Transverse colon (tissue), 4 donors: Measurements from ENCODE around the gene STAC3. TPM values are rescaled to one million over a fixed set of nuclear protein-coding genes. Genes with fewer than 3 reads are reported as not detected.

Source experiments
- DNase-seq: peaks from one replicate; pipeline ENCODE4 v3.0.0-alpha.2; 2019
- H3K27ac ChIP-seq, 4 donors: fragments of 200-600 bp; sonication (generic); 2 replicates each; pipeline ENCODE4 v1.5.1; 2016 to 2018; ENCODE audit warnings: inconsistent platforms in 4 of 4
- H3K27me3 ChIP-seq: fragments of 200-600 bp; sonication (generic); 2 replicates; pipeline ENCODE4 v1.5.1; 2017; ENCODE audit warnings: inconsistent platforms
- H3K36me3 ChIP-seq, 4 donors: fragments of 200-600 bp; sonication (generic); 2 replicates each; pipeline ENCODE4 v1.5.1; 2017 to 2019; ENCODE audit warnings: inconsistent platforms in 4 of 4
- H3K4me1 ChIP-seq, 4 donors: fragments of 200-600 bp; sonication (generic); 2 replicates each; pipeline ENCODE4 v1.5.1; 2017 to 2020; ENCODE audit warnings: inconsistent platforms in 4 of 4
- H3K4me3 ChIP-seq, 4 donors: fragments of 200-600 bp; sonication (generic); 1 replicate in 1 of 4; 2 replicates in 3 of 4; pipeline versions ENCODE4 v1.5.1 to v1.6.1; 2017 to 2019; ENCODE audit warnings: inconsistent platforms in 4 of 4
- H3K9me3 ChIP-seq, 2 donors: fragments of 200-600 bp; sonication (generic); 2 replicates each; pipeline ENCODE4 v1.5.1; 2017 to 2019; ENCODE audit warnings: inconsistent platforms in 2 of 2
- EP300 ChIP-seq: sonication (generic); formaldehyde crosslinking; IDR thresholded peaks from one replicate; pipeline ENCODE4 v1.6.1; 2017; ENCODE audit warnings: antibody characterized with exemption, low read depth
- POLR2A ChIP-seq: fragments of 450-650 bp; IDR thresholded peaks from one replicate; pipeline ENCODE4 v1.6.1; 2016; ENCODE audit warnings: antibody characterized with exemption, mild to moderate bottlenecking, moderate library complexity
- POLR2AphosphoS5 ChIP-seq, 3 donors: sonication (generic); formaldehyde crosslinking; IDR thresholded peaks; one replicate each; pipeline ENCODE4 v1.6.1; 2016; ENCODE audit warnings: antibody characterized with exemption in 3 of 3
- WGBS, 2 donors: methylation state at CpG; one replicate each; pipeline ENCODE4 v1.1.5; 2018; ENCODE audit warnings: low coverage in 1 of 2; 5-methylcytosine and 5-hydroxymethylcytosine counted together
- in situ Hi-C, 4 donors: fragments of 200-750 bp; cut with MboI; loops; one replicate each; pipeline versions ENCODE4 v1.15.0 to v1.15.1; 2017; ENCODE audit warnings: low sequenced_read_pairs in 3 of 4, low pct_ligation_motif_present in 1 of 4, low pct_unique_long_range_greater_than_20kb in 1 of 4
- intact Hi-C: fragments of 100-400 bp; cut with DNase I; formaldehyde crosslinking; loops from one replicate; pipeline ENCODE4 v1.15.1; 2023; ENCODE audit warnings: low total_unique reads
- total RNA-seq, 4 donors: library from RNA; depleted of rRNA; stranded (reverse); fragments of >200 nt; gene quantifications; one replicate each; pipeline ENCODE4 v1.1.0, GENCODE V29; 2016
- TF ChIP-seq, protein P1 (sequence below), 5 experiments: fragments of 200-600 bp in 3 of 5; fragments of 450-650 bp in 2 of 5; sonication (generic) in 3 of 5; IDR thresholded peaks; 1 replicate in 2 of 5; 2 replicates in 3 of 5; pipeline ENCODE4 v1.5.1; 2016 to 2017; ENCODE audit warnings: antibody characterized with exemption in 5 of 5, inconsistent platforms in 3 of 5, mild to moderate bottlenecking in 2 of 5, moderate library complexity in 1 of 5

The STAC3 gene
- total RNA-seq, 4 donors from 2014 or later, result 1.8 to 3.3 (median 1.9) TPM

DNA sequence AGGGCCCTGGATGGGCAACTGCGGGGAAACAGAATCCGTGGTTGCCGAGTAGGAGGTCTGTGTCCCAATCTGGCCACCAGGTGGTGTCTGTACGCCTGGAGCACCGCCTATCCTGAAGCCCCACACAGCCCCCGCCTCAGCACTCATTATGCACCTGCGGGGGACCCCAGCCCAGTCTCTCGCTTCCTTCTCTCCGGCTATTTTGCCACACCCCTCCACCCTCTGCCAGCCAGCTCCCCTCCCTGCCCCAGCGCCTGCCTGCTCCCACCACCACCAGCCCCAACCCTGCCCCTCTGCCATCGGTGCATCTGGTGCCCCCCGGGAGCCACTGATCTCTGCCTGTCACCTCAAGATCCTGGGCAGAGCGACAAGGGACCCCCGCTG, 36.6 kb downstream of the STAC3 start:
- Histone ChIP-seq H3K4me1 (peaks cover 16 to 27% (median 18%) of the 10 kb centered on the region in 4 donors), H3K4me3 (no peak overlapping the region), H3K27ac (no peak overlapping the region), H3K9me3 (no peaks in the 10 kb centered on the region), H3K36me3 (no peaks in the 10 kb centered on the region), H3K27me3 (peaks cover 49% of the 10 kb centered on the region)
- 0% methylated on average over 14 of the region's 14 CpGs; no CpG with 5 or more reads in 1 of the 2 donors for WGBS, 2 donors
- intact Hi-C loops (no loop called here), in situ Hi-C loops (no loop called here)
- TF ChIP-seq POLR2AphosphoS5 (IDR thresholded peaks at IDR 0.05) (peak in 1 of 3 donors; percentile 11), POLR2A (no peak), EP300 (no peak)
- TF ChIP-seq, protein P1, sequence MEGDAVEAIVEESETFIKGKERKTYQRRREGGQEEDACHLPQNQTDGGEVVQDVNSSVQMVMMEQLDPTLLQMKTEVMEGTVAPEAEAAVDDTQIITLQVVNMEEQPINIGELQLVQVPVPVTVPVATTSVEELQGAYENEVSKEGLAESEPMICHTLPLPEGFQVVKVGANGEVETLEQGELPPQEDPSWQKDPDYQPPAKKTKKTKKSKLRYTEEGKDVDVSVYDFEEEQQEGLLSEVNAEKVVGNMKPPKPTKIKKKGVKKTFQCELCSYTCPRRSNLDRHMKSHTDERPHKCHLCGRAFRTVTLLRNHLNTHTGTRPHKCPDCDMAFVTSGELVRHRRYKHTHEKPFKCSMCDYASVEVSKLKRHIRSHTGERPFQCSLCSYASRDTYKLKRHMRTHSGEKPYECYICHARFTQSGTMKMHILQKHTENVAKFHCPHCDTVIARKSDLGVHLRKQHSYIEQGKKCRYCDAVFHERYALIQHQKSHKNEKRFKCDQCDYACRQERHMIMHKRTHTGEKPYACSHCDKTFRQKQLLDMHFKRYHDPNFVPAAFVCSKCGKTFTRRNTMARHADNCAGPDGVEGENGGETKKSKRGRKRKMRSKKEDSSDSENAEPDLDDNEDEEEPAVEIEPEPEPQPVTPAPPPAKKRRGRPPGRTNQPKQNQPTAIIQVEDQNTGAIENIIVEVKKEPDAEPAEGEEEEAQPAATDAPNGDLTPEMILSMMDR (IDR thresholded peaks at IDR 0.05), result peak; percentile 71 to 78 (median 77)
- DNase-seq, result peak; percentile 70

DNA sequence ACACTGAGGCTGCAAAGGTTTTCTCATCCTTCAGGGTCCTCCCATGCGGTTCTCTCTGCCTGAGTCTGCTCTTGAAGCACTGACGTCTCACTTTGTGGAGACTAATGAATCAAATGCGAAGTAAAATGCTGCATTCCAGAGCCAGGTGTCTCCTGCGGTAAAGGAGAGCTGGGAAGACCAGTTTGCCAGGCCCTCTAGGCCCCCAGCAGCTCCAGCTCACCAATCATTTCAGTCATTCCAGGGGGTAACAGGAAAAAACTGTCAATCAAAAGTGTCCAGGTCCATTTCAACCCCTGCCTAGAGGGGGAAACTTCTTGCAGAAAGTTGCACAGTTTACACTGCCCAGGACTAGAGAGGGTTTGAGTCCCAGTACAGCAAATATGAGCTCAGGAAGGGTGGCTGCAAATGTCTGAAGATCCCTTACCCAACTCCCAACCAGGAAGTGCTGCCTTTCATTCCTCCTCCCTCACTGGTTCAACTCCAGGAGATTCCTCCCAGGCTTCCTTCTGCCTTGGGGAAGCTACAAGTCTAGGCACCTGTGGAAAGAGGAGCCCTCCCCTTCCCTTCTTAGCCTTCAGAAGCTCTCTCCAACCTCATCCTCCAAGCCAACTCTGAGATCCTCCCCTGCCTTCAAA, 37.1 kb downstream of the STAC3 start:
- intact Hi-C loops, result loop anchor here (1.0 kb wide), 1 partner anchor 25 kb away; no protein-coding TSS in a partner anchor
- DNase-seq, result no peak
- Histone ChIP-seq H3K9me3 (no peaks in the 10 kb centered on the region), H3K4me1 (peaks cover 16 to 27% (median 18%) of the 10 kb centered on the region in 4 donors), H3K4me3 (no peak overlapping the region), H3K27me3 (peaks cover 44% of the 10 kb centered on the region), H3K27ac (no peak overlapping the region), H3K36me3 (no peaks in the 10 kb centered on the region)
- in situ Hi-C loops, result no loop called here
- 63% methylated on average over 4 of the region's 4 CpGs; no CpG with 5 or more reads in 1 of the 2 donors for WGBS, 2 donors
- no peak for TF ChIP-seq POLR2A

DNA sequence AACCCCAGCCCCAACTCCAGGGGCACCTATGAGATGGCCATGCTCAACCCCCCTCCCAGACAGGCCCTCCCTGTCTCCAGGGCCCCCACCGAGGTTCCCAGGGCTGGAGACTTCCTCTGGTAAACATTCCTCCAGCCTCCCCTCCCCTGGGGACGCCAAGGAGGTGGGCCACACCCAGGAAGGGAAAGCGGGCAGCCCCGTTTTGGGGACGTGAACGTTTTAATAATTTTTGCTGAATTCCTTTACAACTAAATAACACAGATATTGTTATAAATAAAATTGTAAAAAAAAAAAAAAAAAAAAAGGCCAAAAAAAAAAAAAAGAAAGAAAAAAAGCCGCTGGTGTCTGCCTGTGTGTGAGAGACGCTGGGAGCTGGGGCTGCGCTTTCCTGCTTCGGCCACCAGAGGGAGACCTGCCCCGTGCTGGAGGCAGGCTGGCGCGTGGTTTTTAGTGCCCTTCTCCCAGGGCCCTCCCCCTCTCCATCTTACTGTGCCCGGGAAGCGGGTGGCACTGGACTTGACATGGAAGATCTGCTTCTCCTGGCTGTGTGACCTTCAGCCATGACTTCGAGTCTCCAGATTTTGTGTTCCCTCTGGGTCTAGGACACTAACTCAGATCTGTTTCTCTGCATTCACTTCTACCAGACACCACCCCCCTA, 37.8 kb downstream of the STAC3 start:
- Histone ChIP-seq H3K4me3 (no peak overlapping the region), H3K27ac (peak overlapping the region in 1 of 4 donors; percentile 8), H3K9me3 (no peaks in the 10 kb centered on the region), H3K36me3 (no peaks in the 10 kb centered on the region), H3K4me1 (peaks cover 16 to 27% (median 18%) of the 10 kb centered on the region in 4 donors), H3K27me3 (peaks cover 37% of the 10 kb centered on the region)
- peak; percentile 88 for DNase-seq
- 2 to 11% methylated on average over 11 to 16 of the region's 16 CpGs for WGBS, 2 donors
- in situ Hi-C loops, result no loop called here
- intact Hi-C loops, result loop anchor here (1.0 kb wide), 1 partner anchor 26 kb away; no protein-coding TSS in a partner anchor
- TF ChIP-seq EP300, result no peak
- TF ChIP-seq POLR2AphosphoS5 (IDR thresholded peaks at IDR 0.05), result no peak
- TF ChIP-seq, protein P1 (IDR thresholded peaks at IDR 0.05), result peak; percentile 92 to 95 (median 93)
- no peak for TF ChIP-seq POLR2A

DNA sequence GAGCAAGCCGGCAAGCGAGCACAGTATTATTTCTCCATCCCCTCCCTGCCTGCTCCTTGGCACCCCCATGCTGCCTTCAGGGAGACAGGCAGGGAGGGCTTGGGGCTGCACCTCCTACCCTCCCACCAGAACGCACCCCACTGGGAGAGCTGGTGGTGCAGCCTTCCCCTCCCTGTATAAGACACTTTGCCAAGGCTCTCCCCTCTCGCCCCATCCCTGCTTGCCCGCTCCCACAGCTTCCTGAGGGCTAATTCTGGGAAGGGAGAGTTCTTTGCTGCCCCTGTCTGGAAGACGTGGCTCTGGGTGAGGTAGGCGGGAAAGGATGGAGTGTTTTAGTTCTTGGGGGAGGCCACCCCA, 38.3 kb downstream of the STAC3 start:
- intact Hi-C loops, result loop anchor here (1.0 kb wide), 1 partner anchor 27 kb away; no protein-coding TSS in a partner anchor
- in situ Hi-C loops, result no loop called here
- no peak for DNase-seq
- no peaks in the 10 kb centered on the region for H3K9me3 ChIP-seq
- H3K27me3 ChIP-seq, result peaks cover 32% of the 10 kb centered on the region
- peak overlapping the region in 1 of 4 donors; percentile 8 for H3K27ac ChIP-seq
- 86% methylated on average over 7 of the region's 7 CpGs; no CpG with 5 or more reads in 1 of the 2 donors for WGBS, 2 donors
- H3K4me1 ChIP-seq, result peaks cover 16 to 27% (median 18%) of the 10 kb centered on the region in 4 donors
- H3K36me3 ChIP-seq, result no peaks in the 10 kb centered on the region
- TF ChIP-seq POLR2AphosphoS5 (IDR thresholded peaks at IDR 0.05) (no peak), POLR2A (no peak), EP300 (no peak)
- TF ChIP-seq, protein P1 (IDR thresholded peaks at IDR 0.05), result no peak
- no peak overlapping the region for H3K4me3 ChIP-seq
